RWPE2 (cell line): ENCODE results near the gene WSCD1.

Experiments used
- ATAC-seq: fragments of 200-7000 bp; cut with Tn5 transposase; 3 replicates; pipeline ENCODE4 v1.9.1; 2021; ENCODE audit warnings: low read depth
- DNase-seq: peaks from one replicate; pipeline ENCODE4 v3.0.0-alpha.2; 2020; ENCODE audit warnings: low spot score
- H3K27ac ChIP-seq: fragments of 450-650 bp; 2 replicates; pipeline ENCODE4 v1.5.1; 2017; ENCODE audit warnings: mild to moderate bottlenecking; ENCODE audit not compliant: poor library complexity, severe bottlenecking
- H3K27me3 ChIP-seq: fragments of 250-450 bp; sonication (Bioruptor Pico); 2 replicates; pipeline ENCODE4 v1.5.1; 2021; ENCODE audit warnings: mild to moderate bottlenecking, moderate library complexity; ENCODE audit not compliant: insufficient read depth, poor library complexity, severe bottlenecking
- H3K36me3 ChIP-seq: fragments of 250-450 bp; sonication (Bioruptor Pico); 2 replicates; pipeline ENCODE4 v1.5.1; 2020; ENCODE audit warnings: low read depth, mild to moderate bottlenecking, moderate library complexity
- H3K4me1 ChIP-seq: fragments of 250-450 bp; sonication (Bioruptor Pico); 2 replicates; pipeline ENCODE4 v1.5.1; 2021; ENCODE audit warnings: mild to moderate bottlenecking, moderate library complexity; ENCODE audit not compliant: insufficient read depth, poor library complexity, severe bottlenecking
- H3K4me3 ChIP-seq: fragments of 250-450 bp; sonication (Bioruptor Pico); 2 replicates; pipeline ENCODE4 v1.5.1; 2021; ENCODE audit warnings: mild to moderate bottlenecking, moderate library complexity; ENCODE audit not compliant: severe bottlenecking
- H3K9me3 ChIP-seq: fragments of 250-450 bp; sonication (Bioruptor Pico); 2 replicates; pipeline ENCODE4 v1.5.1; 2021; ENCODE audit warnings: mild to moderate bottlenecking, moderate library complexity; ENCODE audit not compliant: severe bottlenecking
- TF ChIP-seq, protein P1 (sequence below): fragments of 450-650 bp; IDR thresholded peaks from one replicate; pipeline ENCODE4 v1.5.1; 2017; ENCODE audit warnings: mild to moderate bottlenecking, moderate library complexity; ENCODE audit not compliant: poor library complexity, severe bottlenecking

The WSCD1 gene

DNA sequence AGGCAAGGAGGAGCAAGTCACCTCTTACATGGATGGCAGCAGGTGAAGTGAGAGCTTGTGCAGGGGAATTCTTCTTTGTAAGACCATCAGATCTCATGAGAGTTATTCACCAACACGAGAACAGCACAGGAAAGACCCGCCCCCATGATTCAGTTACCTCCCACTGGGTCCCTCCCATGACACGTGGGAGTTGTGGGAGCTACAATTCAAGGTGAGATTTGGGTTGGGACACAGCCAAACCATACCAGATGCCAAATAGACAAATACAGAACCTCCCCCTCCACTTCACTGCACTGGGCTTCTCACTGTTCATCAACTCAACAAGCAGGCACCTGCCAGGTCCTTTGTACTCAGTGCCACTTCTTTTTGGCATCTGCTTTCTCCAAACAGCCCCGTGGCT lies 100.2 kb downstream of the WSCD1 start:
- H3K27me3 ChIP-seq, result peaks cover 4% of the 10 kb centered on the region

DNA sequence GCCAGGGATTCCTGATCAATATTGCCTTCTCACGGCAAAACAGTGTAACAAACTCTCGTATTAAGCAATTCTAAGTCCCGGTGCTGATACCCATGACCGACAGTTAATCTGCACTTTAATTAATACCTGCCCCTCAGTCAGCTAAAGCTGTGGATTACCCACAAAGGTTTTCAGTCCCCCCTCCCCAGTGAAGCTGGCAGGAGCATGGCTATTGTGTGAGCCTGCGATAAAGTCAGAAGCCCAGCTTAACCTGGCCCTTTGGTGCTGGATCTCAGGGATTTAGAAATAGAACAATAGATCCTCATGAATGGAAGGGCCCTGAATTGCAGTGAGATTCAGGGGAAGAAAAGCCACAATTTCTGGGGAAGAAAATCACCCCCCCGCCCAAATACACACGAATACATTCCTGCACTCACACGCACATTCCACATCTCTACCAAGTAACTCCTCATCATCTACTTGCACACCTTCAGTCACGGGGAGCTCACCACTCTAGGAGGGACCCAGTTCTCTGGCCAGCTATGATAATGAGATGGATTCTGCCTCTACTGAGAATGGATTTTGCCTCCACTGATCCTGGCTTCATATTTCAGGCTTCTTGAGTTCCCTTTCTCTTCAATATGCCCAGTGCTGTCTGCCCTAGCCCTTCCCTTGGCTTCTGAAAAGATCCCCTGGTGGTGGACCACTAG lies 102.6 kb downstream of the WSCD1 start:
- H3K36me3 ChIP-seq, result no peaks in the 10 kb centered on the region
- H3K27me3 ChIP-seq, result peaks cover 4% of the 10 kb centered on the region
- TF ChIP-seq, protein P1, sequence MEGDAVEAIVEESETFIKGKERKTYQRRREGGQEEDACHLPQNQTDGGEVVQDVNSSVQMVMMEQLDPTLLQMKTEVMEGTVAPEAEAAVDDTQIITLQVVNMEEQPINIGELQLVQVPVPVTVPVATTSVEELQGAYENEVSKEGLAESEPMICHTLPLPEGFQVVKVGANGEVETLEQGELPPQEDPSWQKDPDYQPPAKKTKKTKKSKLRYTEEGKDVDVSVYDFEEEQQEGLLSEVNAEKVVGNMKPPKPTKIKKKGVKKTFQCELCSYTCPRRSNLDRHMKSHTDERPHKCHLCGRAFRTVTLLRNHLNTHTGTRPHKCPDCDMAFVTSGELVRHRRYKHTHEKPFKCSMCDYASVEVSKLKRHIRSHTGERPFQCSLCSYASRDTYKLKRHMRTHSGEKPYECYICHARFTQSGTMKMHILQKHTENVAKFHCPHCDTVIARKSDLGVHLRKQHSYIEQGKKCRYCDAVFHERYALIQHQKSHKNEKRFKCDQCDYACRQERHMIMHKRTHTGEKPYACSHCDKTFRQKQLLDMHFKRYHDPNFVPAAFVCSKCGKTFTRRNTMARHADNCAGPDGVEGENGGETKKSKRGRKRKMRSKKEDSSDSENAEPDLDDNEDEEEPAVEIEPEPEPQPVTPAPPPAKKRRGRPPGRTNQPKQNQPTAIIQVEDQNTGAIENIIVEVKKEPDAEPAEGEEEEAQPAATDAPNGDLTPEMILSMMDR, result no peak
- no peak overlapping the region for H3K4me3 ChIP-seq
- no peaks in the 10 kb centered on the region for H3K4me1 ChIP-seq
- no peak for DNase-seq
- no peak for ATAC-seq
- H3K9me3 ChIP-seq, result no peaks in the 10 kb centered on the region
- H3K27ac ChIP-seq, result no peak overlapping the region

More for the DNA sequence above, 100.2 kb downstream of the WSCD1 start:
- Histone ChIP-seq H3K4me3 (no peak overlapping the region), H3K27ac (no peak overlapping the region), H3K4me1 (no peaks in the 10 kb centered on the region), H3K9me3 (no peaks in the 10 kb centered on the region), H3K36me3 (no peaks in the 10 kb centered on the region)
- ATAC-seq, result no peak
- TF ChIP-seq, protein P1, result no peak
- DNase-seq, result no peak

DNA sequence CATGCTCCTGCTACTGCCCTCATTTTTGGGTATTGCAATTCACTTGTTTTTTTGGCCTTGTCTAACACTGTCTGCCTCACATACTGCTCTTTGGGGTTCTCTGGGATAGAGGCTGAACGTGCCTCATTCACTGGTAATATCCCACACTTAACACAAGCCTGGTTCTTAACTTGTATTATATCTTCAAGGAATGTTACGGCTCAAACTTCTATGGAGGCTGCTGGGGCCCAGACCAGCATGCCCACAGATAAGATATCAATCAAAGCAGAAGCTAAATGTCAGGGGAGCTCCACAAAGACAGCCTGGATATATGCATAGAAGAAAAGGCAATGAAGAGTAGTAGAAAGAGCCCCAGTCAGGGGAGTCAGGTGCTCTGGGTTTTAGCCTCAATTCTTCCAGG lies 103.5 kb downstream of the WSCD1 start:
- Histone ChIP-seq H3K4me1 (no peaks in the 10 kb centered on the region), H3K27ac (no peak overlapping the region), H3K36me3 (no peaks in the 10 kb centered on the region), H3K9me3 (no peaks in the 10 kb centered on the region), H3K4me3 (no peak overlapping the region), H3K27me3 (peaks cover 4% of the 10 kb centered on the region)
- ATAC-seq (no peak), DNase-seq (no peak)
- TF ChIP-seq, protein P1, result no peak
